NB4 (cell line): Measurements from ENCODE around the gene OPN1MW.
"Not testable (repeated sequence)": the region's sequence is repeated elsewhere in the genome, so short reads cannot be mapped to it uniquely, and the experiment has no call there.

Source experiments
- MYC ChIP-seq: IDR thresholded peaks from 2 replicates; pipeline ENCODE4 v1.6.1; 2011; ENCODE audit warnings: low read depth, low read length
- POLR2A ChIP-seq: IDR thresholded peaks from 2 replicates; pipeline ENCODE4 v1.6.1; 2011; ENCODE audit warnings: mild to moderate bottlenecking; ENCODE audit not compliant: insufficient read length; ENCODE audit errors: extremely low read depth
- TF ChIP-seq, protein P1 (sequence below): IDR thresholded peaks from one replicate; pipeline ENCODE4 v1.5.1; 2012; ENCODE audit warnings: low read depth, low read length

DNA sequence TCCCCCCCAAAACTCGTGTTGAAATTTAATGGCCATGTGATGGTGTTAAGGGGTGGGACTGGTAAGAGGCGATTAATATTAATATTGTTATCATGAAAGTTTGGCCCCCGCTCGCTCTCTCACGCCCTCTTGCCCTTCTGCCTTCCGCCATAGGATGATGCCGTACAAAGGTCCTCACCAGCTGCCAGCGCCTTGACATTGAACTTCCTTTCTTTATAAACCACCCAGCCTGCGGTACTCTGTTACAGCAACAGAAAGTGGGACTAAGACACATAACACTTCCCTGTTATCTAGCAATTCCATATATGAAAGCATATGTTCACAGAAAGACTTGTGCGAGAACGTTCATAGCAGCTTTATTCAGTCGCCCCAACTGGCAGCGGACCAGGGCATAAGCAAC lies 14.0 kb upstream of the OPN1MW start:
- TF ChIP-seq, protein P1, sequence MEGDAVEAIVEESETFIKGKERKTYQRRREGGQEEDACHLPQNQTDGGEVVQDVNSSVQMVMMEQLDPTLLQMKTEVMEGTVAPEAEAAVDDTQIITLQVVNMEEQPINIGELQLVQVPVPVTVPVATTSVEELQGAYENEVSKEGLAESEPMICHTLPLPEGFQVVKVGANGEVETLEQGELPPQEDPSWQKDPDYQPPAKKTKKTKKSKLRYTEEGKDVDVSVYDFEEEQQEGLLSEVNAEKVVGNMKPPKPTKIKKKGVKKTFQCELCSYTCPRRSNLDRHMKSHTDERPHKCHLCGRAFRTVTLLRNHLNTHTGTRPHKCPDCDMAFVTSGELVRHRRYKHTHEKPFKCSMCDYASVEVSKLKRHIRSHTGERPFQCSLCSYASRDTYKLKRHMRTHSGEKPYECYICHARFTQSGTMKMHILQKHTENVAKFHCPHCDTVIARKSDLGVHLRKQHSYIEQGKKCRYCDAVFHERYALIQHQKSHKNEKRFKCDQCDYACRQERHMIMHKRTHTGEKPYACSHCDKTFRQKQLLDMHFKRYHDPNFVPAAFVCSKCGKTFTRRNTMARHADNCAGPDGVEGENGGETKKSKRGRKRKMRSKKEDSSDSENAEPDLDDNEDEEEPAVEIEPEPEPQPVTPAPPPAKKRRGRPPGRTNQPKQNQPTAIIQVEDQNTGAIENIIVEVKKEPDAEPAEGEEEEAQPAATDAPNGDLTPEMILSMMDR, result not testable (repeated sequence)
- not testable (repeated sequence) for TF ChIP-seq POLR2A, MYC
